ENCODE measurements around the gene METTL25. TPM values are rescaled to one million over a fixed set of nuclear protein-coding genes. Genes with fewer than 3 reads are reported as not detected.

Gene METTL25
- total RNA-seq, 2 donors from 2014 or later = 16.3 to 20.6 TPM

- H3K9me3 ChIP-seq = peaks cover 0 to 2% of the 10 kb centered on the region in 2 donors
- no peak for DNase-seq (ENCODE audit: low spot score)
- no peak overlapping the region for H3K27ac ChIP-seq
- H3K36me3 ChIP-seq = peaks cover 6% of the 10 kb centered on the region
- H3K4me1 ChIP-seq = no peaks in the 10 kb centered on the region
- H3K27me3 ChIP-seq = no peaks in the 10 kb centered on the region
- H3K4me3 ChIP-seq = no peak overlapping the region
- TF ChIP-seq CTCF (IDR thresholded peaks at IDR 0.05) = no peak
Measured at GRCh38 chr12:82378997-82379396, 20.7 kb downstream of the METTL25 start.

GRCh38 chr12:82383930-82384552 is 25.7 kb downstream of the METTL25 start:
- Histone ChIP-seq H3K4me3 (no peak overlapping the region), H3K27me3 (no peaks in the 10 kb centered on the region), H3K9me3 (no peaks in the 10 kb centered on the region), H3K4me1 (no peaks in the 10 kb centered on the region), H3K36me3 (peaks cover 12% of the 10 kb centered on the region), H3K27ac (no peak overlapping the region)
- no peak for DNase-seq (ENCODE audit: low spot score)
- TF ChIP-seq CTCF (IDR thresholded peaks at IDR 0.05) = peak in 1 of 2 donors; percentile 41

- Histone ChIP-seq H3K4me1 (no peaks in the 10 kb centered on the region), H3K36me3 (peaks cover 18% of the 10 kb centered on the region), H3K9me3 (no peaks in the 10 kb centered on the region), H3K4me3 (no peak overlapping the region), H3K27me3 (no peaks in the 10 kb centered on the region), H3K27ac (no peak overlapping the region)
- DNase-seq (ENCODE audit: low spot score) = no peak
- TF ChIP-seq CTCF (IDR thresholded peaks at IDR 0.05) = no peak
Measured at GRCh38 chr12:82398879-82399278, 40.5 kb downstream of the METTL25 start.

GRCh38 chr12:82400819-82401218 is 42.5 kb downstream of the METTL25 start:
- TF ChIP-seq CTCF (IDR thresholded peaks at IDR 0.05) = no peak
- Histone ChIP-seq H3K27ac (no peak overlapping the region), H3K27me3 (no peaks in the 10 kb centered on the region), H3K4me1 (no peaks in the 10 kb centered on the region), H3K9me3 (no peaks in the 10 kb centered on the region), H3K36me3 (peaks cover 13% of the 10 kb centered on the region), H3K4me3 (no peak overlapping the region)
- DNase-seq (ENCODE audit: low spot score) = no peak

- no peak for DNase-seq (ENCODE audit: low spot score)
- H3K27me3 ChIP-seq = no peaks in the 10 kb centered on the region
- no peak overlapping the region for H3K4me3 ChIP-seq
- no peak for TF ChIP-seq CTCF (IDR thresholded peaks at IDR 0.05)
- no peaks in the 10 kb centered on the region for H3K4me1 ChIP-seq
- H3K9me3 ChIP-seq = no peaks in the 10 kb centered on the region
- H3K27ac ChIP-seq = no peak overlapping the region
- no peaks in the 10 kb centered on the region for H3K36me3 ChIP-seq
Measured at GRCh38 chr12:82406651-82407050, 48.3 kb downstream of the METTL25 start.

- no peaks in the 10 kb centered on the region for H3K36me3 ChIP-seq
- TF ChIP-seq CTCF (IDR thresholded peaks at IDR 0.05) = no peak
- H3K27me3 ChIP-seq = no peaks in the 10 kb centered on the region
- no peak for DNase-seq (ENCODE audit: low spot score)
- H3K4me3 ChIP-seq = no peak overlapping the region
- H3K9me3 ChIP-seq = no peaks in the 10 kb centered on the region
- H3K4me1 ChIP-seq = no peaks in the 10 kb centered on the region
- no peak overlapping the region for H3K27ac ChIP-seq
Measured at GRCh38 chr12:82407481-82407880, 49.2 kb downstream of the METTL25 start.

All from right atrium auricular region (tissue), 2 donors.